GM19035 (cell line): ENCODE data around the gene CDH13.

Experiments
- ATAC-seq: cut with Tn5 transposase; IDR thresholded peaks from one replicate; pipeline ENCODE4 v1.9.1; 2021; ENCODE audit not compliant: unreplicated experiment

Gene CDH13

DNA sequence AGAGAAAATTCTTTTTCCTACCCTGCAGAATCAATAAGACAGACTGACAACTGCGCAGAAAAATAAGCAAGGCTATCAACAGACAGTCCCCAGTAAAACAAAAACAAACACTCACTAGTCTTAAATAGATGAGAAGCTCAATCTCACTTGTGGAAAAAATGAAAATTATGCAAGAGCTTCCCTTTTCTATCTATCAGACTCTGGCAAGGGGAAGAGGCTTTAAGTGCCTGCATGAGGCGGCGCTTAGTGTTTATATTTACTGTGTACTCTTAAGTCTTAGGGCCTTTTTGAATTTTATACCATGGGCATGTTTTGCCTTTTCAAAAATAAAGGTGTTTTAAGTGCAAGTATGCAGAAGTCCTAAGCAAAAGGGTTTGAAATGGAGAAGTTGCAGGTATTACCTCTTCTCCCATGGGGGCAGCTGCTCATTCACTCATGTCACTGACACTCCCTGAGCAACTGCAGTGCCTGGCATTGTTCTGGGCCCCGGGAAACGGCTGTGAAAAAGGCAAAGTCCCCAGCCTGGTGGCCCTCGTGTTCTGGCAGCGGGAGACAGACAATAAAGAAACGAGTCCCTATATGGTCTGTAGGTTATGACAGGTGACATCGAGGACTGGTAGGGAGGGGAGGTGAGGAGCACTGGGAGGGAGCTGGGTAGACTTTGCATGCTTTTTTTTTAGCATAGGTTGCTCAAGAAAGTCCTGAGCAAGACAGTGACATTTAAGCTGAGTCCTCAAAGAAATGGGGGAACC, 1216.2 kb downstream of the CDH13 start:
- ATAC-seq: no peak

DNA sequence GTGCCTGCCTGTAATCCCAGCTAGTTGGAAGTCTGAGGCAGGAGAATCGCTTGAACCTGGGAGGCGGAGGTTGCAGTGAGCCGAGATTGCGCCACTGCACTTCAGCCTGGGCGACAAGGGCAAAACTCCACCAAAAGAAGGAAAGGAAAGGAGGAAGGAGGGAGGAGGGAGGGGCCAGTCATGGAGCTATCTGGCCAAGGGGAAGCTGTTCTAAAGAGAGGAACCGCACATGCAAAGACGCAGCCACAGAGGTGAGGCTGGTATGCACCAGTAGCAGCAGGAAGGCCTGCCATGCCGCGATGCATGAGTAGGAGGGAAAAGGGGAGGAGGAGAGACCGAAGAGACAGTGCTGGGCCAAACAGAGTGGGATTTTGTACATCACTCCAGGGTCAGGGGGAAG, 1216.9 kb downstream of the CDH13 start:
- no peak for ATAC-seq

GRCh38 chr16:83845263-83845662, 1218.5 kb downstream of the CDH13 start:
- no peak for ATAC-seq

- no peak for ATAC-seq
Observed at GRCh38 chr16:83847371-83848225, 1220.8 kb downstream of the CDH13 start.

DNA sequence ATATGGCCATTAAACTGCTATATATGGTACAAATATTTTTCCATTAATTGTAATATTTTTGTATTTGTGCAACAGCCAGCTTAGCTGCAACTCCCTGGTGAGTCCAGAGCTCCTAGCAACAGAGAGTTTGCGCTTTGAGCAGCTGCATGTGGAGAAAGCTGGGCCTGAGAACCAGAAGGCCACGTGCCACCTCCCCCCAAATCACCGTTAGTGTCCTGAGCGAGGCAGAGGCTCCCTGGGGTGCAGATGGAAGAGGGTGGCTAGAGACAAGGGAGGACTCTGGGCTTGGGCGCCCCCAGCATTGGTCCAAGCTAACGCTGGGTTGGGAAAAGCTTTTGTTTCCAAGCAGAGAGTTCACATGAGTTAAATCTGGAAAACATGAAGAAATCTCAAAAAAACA, 1222.7 kb downstream of the CDH13 start:
- ATAC-seq: no peak
